ENCODE data around the gene P2RX6.

DNA sequence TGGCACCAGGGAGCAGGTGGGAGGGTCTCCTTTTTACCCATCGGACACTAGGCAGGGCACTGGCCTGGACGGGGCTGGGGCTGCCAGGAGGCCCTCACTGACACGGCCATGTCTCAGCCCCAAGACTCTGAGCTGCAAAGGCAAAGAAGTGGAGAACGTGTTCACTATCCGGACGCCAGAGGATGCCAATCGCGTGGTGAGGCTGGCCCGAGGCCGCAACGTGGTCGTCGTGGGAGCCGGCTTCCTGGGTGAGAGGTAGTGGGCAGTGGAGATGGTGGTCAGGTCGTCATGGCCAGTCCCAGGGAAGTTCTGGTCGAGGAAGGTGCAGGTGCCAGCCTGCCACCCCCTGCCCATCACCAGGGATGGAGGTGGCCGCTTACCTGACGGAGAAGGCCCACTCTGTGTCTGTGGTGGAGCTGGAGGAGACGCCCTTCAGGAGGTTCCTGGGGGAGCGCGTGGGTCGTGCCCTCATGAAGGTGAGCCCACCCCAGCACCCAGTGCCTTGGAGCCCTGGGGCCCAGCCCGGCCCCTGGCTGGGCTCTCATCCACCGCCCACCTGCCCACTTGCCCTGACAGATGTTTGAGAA, 38.6 kb upstream of the P2RX6 start:
- TF ChIP-seq CTCF (conservative IDR thresholded peaks at IDR 0.05; ENCODE audit: low read length) (no peak), EZH2phosphoT487 (IDR thresholded peaks at IDR 0.05; ENCODE audit: borderline replicate concordance) (no peak)

All from Loucy (cell line).